Measurements from ENCODE around the gene CLEC12A. TPM values are rescaled to one million over a fixed set of nuclear protein-coding genes. Genes with fewer than 3 reads are reported as not detected.
"Not testable (repeated sequence)": the region's sequence is repeated elsewhere in the genome, so short reads cannot be mapped to it uniquely, and the experiment has no call there.

CLEC12A gene
- total RNA-seq, 1 experiment from 2014 or later, result not detected

- TF ChIP-seq, protein P1, sequence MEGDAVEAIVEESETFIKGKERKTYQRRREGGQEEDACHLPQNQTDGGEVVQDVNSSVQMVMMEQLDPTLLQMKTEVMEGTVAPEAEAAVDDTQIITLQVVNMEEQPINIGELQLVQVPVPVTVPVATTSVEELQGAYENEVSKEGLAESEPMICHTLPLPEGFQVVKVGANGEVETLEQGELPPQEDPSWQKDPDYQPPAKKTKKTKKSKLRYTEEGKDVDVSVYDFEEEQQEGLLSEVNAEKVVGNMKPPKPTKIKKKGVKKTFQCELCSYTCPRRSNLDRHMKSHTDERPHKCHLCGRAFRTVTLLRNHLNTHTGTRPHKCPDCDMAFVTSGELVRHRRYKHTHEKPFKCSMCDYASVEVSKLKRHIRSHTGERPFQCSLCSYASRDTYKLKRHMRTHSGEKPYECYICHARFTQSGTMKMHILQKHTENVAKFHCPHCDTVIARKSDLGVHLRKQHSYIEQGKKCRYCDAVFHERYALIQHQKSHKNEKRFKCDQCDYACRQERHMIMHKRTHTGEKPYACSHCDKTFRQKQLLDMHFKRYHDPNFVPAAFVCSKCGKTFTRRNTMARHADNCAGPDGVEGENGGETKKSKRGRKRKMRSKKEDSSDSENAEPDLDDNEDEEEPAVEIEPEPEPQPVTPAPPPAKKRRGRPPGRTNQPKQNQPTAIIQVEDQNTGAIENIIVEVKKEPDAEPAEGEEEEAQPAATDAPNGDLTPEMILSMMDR (IDR thresholded peaks at IDR 0.05; ENCODE audit: insufficient read depth in 1 of 2, low read depth in 1 of 2, low read length in 1 of 2, severe bottlenecking in 1 of 2, unreplicated experiment in 1 of 2), result no peak
- no peak overlapping the region for H3K4me3 ChIP-seq (ENCODE audit: low read depth, low read length)
- BruUV-seq (replicated peaks), result no TSS peak
- Mint-ChIP-seq H3K27ac (ENCODE audit: unreplicated experiment) (no peak overlapping the region), H3K36me3 (ENCODE audit: insufficient read depth, unreplicated experiment) (no peaks in the 10 kb centered on the region), H3K27me3 (ENCODE audit: insufficient read depth, unreplicated experiment) (peaks cover 8% of the 10 kb centered on the region), H3K4me3 (ENCODE audit: unreplicated experiment) (no peak overlapping the region), H3K9me3 (ENCODE audit: unreplicated experiment) (no peaks in the 10 kb centered on the region), H3K4me1 (ENCODE audit: low read depth, unreplicated experiment) (no peaks in the 10 kb centered on the region)
- no peaks in the 10 kb centered on the region for H3K4me1 ChIP-seq
- no peaks in the 10 kb centered on the region for H3K36me3 ChIP-seq (ENCODE audit: control insufficient read depth, insufficient read depth, low read length)
- intact Hi-C loops (cut with micrococcal nuclease; ENCODE audit: unreplicated experiment), result no loop called here
- ChIA-PET CTCF (no interaction called here), POLR2A (no interaction called here)
- no peak for DNase-seq
- H3K9me3 ChIP-seq, result no peaks in the 10 kb centered on the region
- H3K27me3 ChIP-seq (replicated peaks; ENCODE audit: control insufficient read depth, insufficient read depth, low read length), result no peaks in the 10 kb centered on the region
Measured at GRCh38 chr12:9948606-9949296, 22.5 kb upstream of the CLEC12A start.

DNA sequence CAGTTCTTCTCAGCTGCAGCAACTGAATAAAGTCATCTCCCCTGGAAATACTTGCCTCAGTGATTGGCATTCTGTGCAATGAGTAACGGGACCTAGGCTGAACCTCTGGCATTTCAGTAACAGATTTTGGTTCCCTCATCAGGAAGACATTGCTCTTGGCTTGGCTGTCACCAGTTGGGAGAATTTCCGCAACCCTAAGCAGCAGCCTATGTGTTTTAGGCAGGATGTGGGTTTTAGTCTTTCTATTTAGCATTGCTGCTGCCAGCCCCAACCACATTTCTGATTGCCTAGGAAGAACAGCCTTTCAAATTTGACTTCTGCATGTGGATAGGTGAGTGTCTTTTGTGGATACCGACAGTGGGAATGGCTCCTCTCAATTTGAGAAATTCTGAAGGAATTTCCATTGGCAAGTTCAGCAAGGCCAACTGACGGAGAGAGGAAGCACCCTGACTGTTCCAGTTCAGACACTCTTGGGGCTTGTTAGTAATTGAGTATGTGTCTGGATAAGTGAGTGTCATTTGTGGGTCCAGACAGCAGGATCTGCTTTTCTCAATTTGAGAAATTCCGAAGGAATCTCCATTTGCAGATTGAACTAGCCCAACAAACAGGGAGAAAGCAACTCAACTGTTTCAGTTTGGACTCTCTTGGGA, 20.1 kb upstream of the CLEC12A start:
- Mint-ChIP-seq H3K27me3 (ENCODE audit: insufficient read depth, unreplicated experiment) (peaks cover 3% of the 10 kb centered on the region), H3K36me3 (ENCODE audit: insufficient read depth, unreplicated experiment) (no peaks in the 10 kb centered on the region), H3K27ac (ENCODE audit: unreplicated experiment) (no peak overlapping the region), H3K9me3 (ENCODE audit: unreplicated experiment) (no peaks in the 10 kb centered on the region), H3K4me3 (ENCODE audit: unreplicated experiment) (no peak overlapping the region), H3K4me1 (ENCODE audit: low read depth, unreplicated experiment) (no peaks in the 10 kb centered on the region)
- Histone ChIP-seq H3K4me1 (no peaks in the 10 kb centered on the region), H3K27me3 (replicated peaks; ENCODE audit: control insufficient read depth, insufficient read depth, low read length) (no peaks in the 10 kb centered on the region), H3K36me3 (ENCODE audit: control insufficient read depth, insufficient read depth, low read length) (no peaks in the 10 kb centered on the region), H3K9me3 (no peaks in the 10 kb centered on the region), H3K4me3 (ENCODE audit: low read depth, low read length) (no peak overlapping the region)
- TF ChIP-seq, protein P1 (IDR thresholded peaks at IDR 0.05; ENCODE audit: insufficient read depth in 1 of 2, low read depth in 1 of 2, low read length in 1 of 2, severe bottlenecking in 1 of 2, unreplicated experiment in 1 of 2), result no peak
- intact Hi-C loops (cut with micrococcal nuclease; ENCODE audit: unreplicated experiment), result no loop called here
- no TSS peak for BruUV-seq (replicated peaks)
- DNase-seq, result no peak
- ChIA-PET POLR2A (no interaction called here), CTCF (no interaction called here)

DNA sequence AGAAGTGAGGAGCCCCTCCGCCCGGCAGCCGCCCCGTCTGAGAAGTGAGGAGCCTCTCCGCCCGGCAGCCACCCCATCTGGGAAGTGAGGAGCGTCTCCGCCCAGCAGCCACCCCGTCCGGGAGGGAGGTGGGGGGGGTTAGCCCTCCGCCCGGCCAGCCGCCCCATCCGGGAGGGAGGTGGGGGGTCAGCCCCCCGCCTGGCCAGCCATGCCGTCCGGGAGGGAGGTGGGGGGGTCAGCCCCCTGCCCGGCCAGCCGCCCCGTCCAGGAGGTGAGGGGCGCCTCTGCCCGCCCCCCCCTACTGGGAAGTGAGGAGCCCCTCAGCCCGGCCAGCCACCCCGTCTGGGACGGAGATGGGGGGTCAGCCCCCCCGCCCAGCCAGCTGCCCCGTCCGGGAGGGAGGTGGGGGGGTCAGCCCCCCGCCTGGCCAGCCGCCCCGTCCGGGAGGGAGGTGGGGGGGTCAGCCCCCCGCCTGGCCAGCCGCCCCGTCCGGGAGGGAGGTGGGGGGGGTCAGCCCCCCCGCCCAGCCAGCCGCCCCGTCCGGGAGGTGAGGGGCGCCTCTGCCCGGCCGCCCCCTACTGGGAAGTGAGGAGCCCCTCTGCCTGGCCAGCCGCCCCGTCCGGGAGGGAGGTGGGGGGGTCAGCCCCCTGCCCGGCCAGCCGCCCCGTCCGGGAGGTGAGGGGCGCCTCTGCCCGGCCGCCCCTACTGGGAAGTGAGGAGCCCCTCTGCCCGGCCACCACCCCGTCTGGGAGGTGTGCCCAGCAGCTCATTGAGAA, 18.1 kb upstream of the CLEC12A start:
- H3K36me3 ChIP-seq (ENCODE audit: control insufficient read depth, insufficient read depth, low read length); H3K27ac Mint-ChIP-seq (ENCODE audit: unreplicated experiment); H3K9me3 Mint-ChIP-seq (ENCODE audit: unreplicated experiment); intact Hi-C loops (cut with micrococcal nuclease; ENCODE audit: unreplicated experiment); H3K4me3 ChIP-seq (ENCODE audit: low read depth, low read length); POLR2A ChIA-PET; BruUV-seq (replicated peaks); CTCF ChIA-PET; DNase-seq; H3K27me3 ChIP-seq (replicated peaks; ENCODE audit: control insufficient read depth, insufficient read depth, low read length); H3K36me3 Mint-ChIP-seq (ENCODE audit: insufficient read depth, unreplicated experiment); H3K4me1 Mint-ChIP-seq (ENCODE audit: low read depth, unreplicated experiment); H3K9me3 ChIP-seq; H3K4me1 ChIP-seq; H3K4me3 Mint-ChIP-seq (ENCODE audit: unreplicated experiment); H3K27me3 Mint-ChIP-seq (ENCODE audit: insufficient read depth, unreplicated experiment): not testable (repeated sequence)

All from Caco-2 (cell line).